Measurements from ENCODE around the gene GNPTG. TPM values are rescaled to one million over a fixed set of nuclear protein-coding genes. Genes with fewer than 3 reads are reported as not detected.

GNPTG gene
- total and polyA plus RNA-seq, 2 of the 13 experiments (the other 11 are each of a cell fraction or from before 2014, with no cell fraction given): 22.7 to 71.1 TPM

- POLR2A ChIA-PET: interaction anchor here (3.6 kb wide), 1 partner anchor 9 kb away, joined by 25 read pairs; no protein-coding TSS in a partner anchor
- peaks cover 18 to 53% of the 10 kb centered on the region in 2 experiments for H3K27me3 ChIP-seq (ENCODE audit: control insufficient read depth in 1 of 2, insufficient read depth in 2 of 2, low read length in 2 of 2)
Observed at GRCh38 chr16:1333854-1334700, 17.7 kb upstream of the GNPTG start.

More at GRCh38 chr16:1333854-1334700, 17.7 kb upstream of the GNPTG start:
- peaks cover 31% of the 10 kb centered on the region for H3K4me1 ChIP-seq (ENCODE audit: insufficient read depth, low read length)
- H3K9ac ChIP-seq (ENCODE audit: insufficient read depth, low read depth, low read length): peak overlapping the region; percentile 60; the same call in 1 of the 2 replicates
- FAIRE-seq (no peak), ATAC-seq (no peak), DNase-seq (ENCODE audit: low spot score) (no peak)
- H2AFZ ChIP-seq (ENCODE audit: low read length): no peak overlapping the region
- H3K4me2 ChIP-seq (ENCODE audit: low read depth, low read length): peak overlapping the region; percentile 99
- H4K20me1 ChIP-seq (ENCODE audit: insufficient read depth, low read length): 0 out of 2 replicates have a peak, but pooled peaks cover 3% of the 10 kb centered on the region
- in situ Hi-C loops (cut with HindIII; ENCODE audit: extremely low pct_ligation_motif_present, low pct_unique_long_range_greater_than_20kb): no loop called here
- no peaks in the 10 kb centered on the region for H3K79me2 ChIP-seq (ENCODE audit: insufficient read depth, low read length)
- WGBS (ENCODE audit: low lambda C conversion rate): 16% methylated on average over 7 of the region's 78 CpGs
- no peaks in the 10 kb centered on the region for H3K36me3 ChIP-seq (replicated peaks in 1 of 2; ENCODE audit: control insufficient read depth in 1 of 2, insufficient read depth in 2 of 2, low read length in 2 of 2)
- no TSS peak for BruUV-seq (replicated peaks)
- H3K9me3 ChIP-seq (ENCODE audit: low read length): no peaks in the 10 kb centered on the region
- no peak overlapping the region for H3K27ac ChIP-seq (ENCODE audit: extremely low read length, insufficient read depth, low read length)
- TF ChIP-seq ZNF777 (CRISPR knock-in tag; IDR thresholded peaks at IDR 0.05) (peak; percentile 63), NCOA2 (CRISPR knock-in tag; IDR thresholded peaks at IDR 0.05) (no peak), GMEB1 (CRISPR knock-in tag; IDR thresholded peaks at IDR 0.05; ENCODE audit: borderline replicate concordance) (no peak), TAF15 (IDR thresholded peaks at IDR 0.05; ENCODE audit: low read depth, low read length, poor library complexity, severe bottlenecking) (no peak), HNRNPLL (IDR thresholded peaks at IDR 0.05; ENCODE audit: low read depth, low read length, poor library complexity, severe bottlenecking) (peak; percentile 13), ZNF468 (CRISPR knock-in tag; IDR thresholded peaks at IDR 0.05) (no peak), ZNF263 (CRISPR knock-in tag; IDR thresholded peaks at IDR 0.05) (0 out of 2 replicates have a peak, but pooled peaks have one; percentile 10), STAG1 (CRISPR knock-in tag; IDR thresholded peaks at IDR 0.05) (no peak), ATF7 (IDR thresholded peaks at IDR 0.05) (no peak), ATF7 (CRISPR knock-in tag; IDR thresholded peaks at IDR 0.05) (no peak)
- H3K4me3 ChIP-seq (replicated peaks in 1 of 3; ENCODE audit: insufficient read depth in 1 of 3, low read depth in 2 of 3, low read length in 3 of 3): peak overlapping the region; percentile 7 to 79 (median 61); a peak in 4 of 6 replicates
- intact Hi-C loops (cut with micrococcal nuclease; ENCODE audit: unreplicated experiment): no loop called here
- CTCF ChIA-PET (ENCODE audit: low intra/inter-chr PET ratio, low total read pairs): no interaction called here
